HepG2 (cell line): ENCODE measurements around the gene PAQR5. TPM values are rescaled to one million over a fixed set of nuclear protein-coding genes. Genes with fewer than 3 reads are reported as not detected.
A peak's percentile ranks its signal among the peaks of the same experiment; 100 is the strongest.

ENCODE experiments used
- ATAC-seq: fragments of 200-7000 bp; cut with Tn5 transposase; 3 replicates; pipeline ENCODE4 v1.9.1; 2020; ENCODE audit warnings: mild to moderate bottlenecking, moderate library complexity
- BruUV-seq: library from RNA; stranded (reverse); fragments of 400-500 nt; replicated peaks from 2 replicates; lab custom pipeline; 2021; lab: Mats Ljungman, UMichigan
- CTCF ChIA-PET: fragments of 300-600 bp; formaldehyde crosslinking; extraction: SDS; loops from one replicate; lab custom pipeline; 2021; ENCODE audit warnings: low total read pairs, inconsistent platforms, low intra/inter-chr PET ratio; lab: Yijun Ruan, JAX
- POLR2A ChIA-PET: fragments of 350-600 bp; sonication (Branson Sonifier 250); formaldehyde crosslinking; loops from one replicate; lab custom pipeline; 2020; ENCODE audit warnings: antibody characterized with exemption, inconsistent platforms; lab: Yijun Ruan, JAX
- DNase-seq: peaks from one replicate; pipeline ENCODE4 v3.0.0-alpha.2; 2015; ENCODE audit warnings: low spot score
- FAIRE-seq: peaks from 3 replicates; lab custom pipeline; 2011; peaks lifted over from hg19 to GRCh38; lab: Jason Lieb, UNC
- H2AFZ ChIP-seq: one replicate; pipeline ENCODE4 v1.6.1; 2011; ENCODE audit warnings: low read length, inconsistent platforms
- H3K27ac ChIP-seq: fragments of 300-600 bp; 3 replicates; pipeline ENCODE4 v1.8.0; 2011; ENCODE audit warnings: mixed run types, mild to moderate bottlenecking, mixed read lengths, low read length, inconsistent platforms; ENCODE audit not compliant: insufficient read depth; ENCODE audit errors: extremely low read length
- H3K27me3 ChIP-seq, 2 experiments: fragments of 200-600 bp in 1 of 2; 2 replicates in 1 of 2; 3 replicates in 1 of 2; pipeline versions ENCODE4 v1.6.0 to v1.8.0; 2011; ENCODE audit warnings: low read length in 2 of 2, mild to moderate bottlenecking in 2 of 2, moderate library complexity in 2 of 2, inconsistent platforms in 1 of 2; ENCODE audit not compliant: insufficient read depth in 2 of 2, control insufficient read depth in 1 of 2
- H3K36me3 ChIP-seq, 2 experiments: fragments of 200-600 bp in 1 of 2; replicated peaks in 1 of 2; 2 replicates in 1 of 2; 3 replicates in 1 of 2; pipeline versions ENCODE4 v1.5.1 to v1.8.0; 2011; ENCODE audit warnings: low read length in 2 of 2, inconsistent platforms in 1 of 2; ENCODE audit not compliant: insufficient read depth in 2 of 2, control insufficient read depth in 1 of 2
- H3K4me1 ChIP-seq: 2 replicates; pipeline ENCODE4 v1.5.1; 2012; ENCODE audit warnings: low read length, inconsistent platforms; ENCODE audit not compliant: insufficient read depth
- H3K4me2 ChIP-seq: 2 replicates; pipeline ENCODE4 v1.6.0; 2011; ENCODE audit warnings: low read depth, low read length, inconsistent platforms
- H3K4me3 ChIP-seq, 3 experiments: fragments of 200-600 bp in 1 of 3; sonication (generic), shearing (Covaris generic) in 1 of 3; replicated peaks in 1 of 3; 2 replicates each; pipeline ENCODE4 v1.5.1; 2011 to 2016; ENCODE audit warnings: low read length in 3 of 3, inconsistent platforms in 2 of 3, low read depth in 2 of 3, mild to moderate bottlenecking in 2 of 3, control low read depth in 1 of 3, mixed read lengths in 1 of 3; ENCODE audit not compliant: insufficient read depth in 1 of 3
- H3K79me2 ChIP-seq: one replicate; pipeline ENCODE4 v1.6.1; 2011; ENCODE audit warnings: low read length, inconsistent platforms; ENCODE audit not compliant: insufficient read depth
- H3K9ac ChIP-seq: 2 replicates; pipeline ENCODE4 v1.6.0; 2011; ENCODE audit warnings: mild to moderate bottlenecking, low read depth, low read length, inconsistent platforms; ENCODE audit not compliant: insufficient read depth
- H3K9me3 ChIP-seq: 2 replicates; pipeline ENCODE4 v1.5.1; 2012; ENCODE audit warnings: mild to moderate bottlenecking, low read length
- H4K20me1 ChIP-seq: 2 replicates; pipeline ENCODE4 v1.6.0; 2011; ENCODE audit warnings: inconsistent platforms, mild to moderate bottlenecking, low read length, moderate library complexity; ENCODE audit not compliant: insufficient read depth
- ADNP ChIP-seq: sonication (generic); formaldehyde crosslinking; IDR thresholded peaks from 2 replicates; pipeline ENCODE4 v1.4.0; 2020; ENCODE audit warnings: missing genetic modification reagents
- GTF3A ChIP-seq: sonication (generic); formaldehyde crosslinking; conservative IDR thresholded peaks from 2 replicates; pipeline ENCODE4 v1.4.0; 2020; ENCODE audit warnings: mild to moderate bottlenecking, missing genetic modification reagents
- HNRNPH1 ChIP-seq: fragments of 200-400 bp; formaldehyde crosslinking; optimal IDR thresholded peaks from 2 replicates; pipeline ENCODE3; 2017; ENCODE audit warnings: mild to moderate bottlenecking, low read depth, low read length
- HNRNPUL1 ChIP-seq: fragments of 200-400 bp; formaldehyde crosslinking; IDR thresholded peaks from 2 replicates; pipeline ENCODE4 v1.6.1; 2017; ENCODE audit warnings: low read depth, mild to moderate bottlenecking, low read length, moderate library complexity
- JARID2 ChIP-seq: sonication (generic); formaldehyde crosslinking; IDR thresholded peaks from 2 replicates; pipeline ENCODE4 v1.8.1; 2023; ENCODE audit warnings: missing genetic modification reagents, inconsistent platforms; ENCODE audit not compliant: insufficient replicate concordance
- KAT2B ChIP-seq: fragments of 150-350 bp; IDR thresholded peaks from 2 replicates; pipeline ENCODE4 v1.6.1; 2014; ENCODE audit warnings: low read depth, low read length, borderline replicate concordance
- NRL ChIP-seq: sonication (generic); formaldehyde crosslinking; IDR thresholded peaks from 2 replicates; pipeline ENCODE4 v1.5.0; 2020; ENCODE audit warnings: missing genetic modification reagents, mild to moderate bottlenecking, moderate library complexity, borderline replicate concordance
- ZBTB42 ChIP-seq: sonication (generic); formaldehyde crosslinking; IDR thresholded peaks from 2 replicates; pipeline ENCODE4 v1.5.0; 2020; ENCODE audit warnings: mild to moderate bottlenecking, missing genetic modification reagents
- ZIK1 ChIP-seq: sonication (generic); formaldehyde crosslinking; IDR thresholded peaks from 2 replicates; pipeline ENCODE4 v1.5.0; 2020; ENCODE audit warnings: mild to moderate bottlenecking, low read depth, missing genetic modification reagents, borderline replicate concordance
- ZNF317 ChIP-seq: sonication (generic); formaldehyde crosslinking; IDR thresholded peaks from 2 replicates; pipeline ENCODE4 v1.5.0; 2020; ENCODE audit warnings: mild to moderate bottlenecking, missing genetic modification reagents
- ZNF326 ChIP-seq: sonication (generic); formaldehyde crosslinking; IDR thresholded peaks from 2 replicates; pipeline ENCODE4 v1.4.0; 2020; ENCODE audit warnings: missing genetic modification reagents, borderline replicate concordance
- WGBS: methylation state at CpG from one replicate; pipeline ENCODE4 v1.1.6; 2017; ENCODE audit warnings: low lambda C conversion rate; 5-methylcytosine and 5-hydroxymethylcytosine counted together
- in situ Hi-C: cut with HindIII; loops from 2 replicates; pipeline ENCODE4 v1.10.0; 2017; ENCODE audit warnings: low pct_unique_long_range_greater_than_20kb; ENCODE audit not compliant: extremely low pct_ligation_motif_present
- intact Hi-C: fragments of 100-400 bp; cut with micrococcal nuclease; formaldehyde crosslinking; loops from one replicate; pipeline ENCODE4 v1.10.0; 2022; ENCODE audit not compliant: unreplicated experiment
- polyA plus RNA-seq, 8 experiments: library from polyadenylated mRNA; depleted of rRNA in 3 of 8; stranded (reverse) in 7 of 8; unstranded in 1 of 8; fragments of >200 nt; fragmentation: Illumina TruSeq in 4 of 8; extraction: Trizol in 4 of 8; gene quantifications; 2 replicates each; pipeline versions ENCODE4 v1.2.1 to v1.2.3, GENCODE V29; 2011 to 2016; ENCODE audit warnings: low read depth in 4 of 8, missing spikeins in 1 of 8, mixed read lengths in 1 of 8; ENCODE audit not compliant: insufficient read depth in 1 of 8
- total RNA-seq, 5 experiments: library from RNA; depleted of rRNA; stranded (reverse); fragments of >200 nt; fragmentation: Illumina TruSeq; extraction: Trizol; gene quantifications; 2 replicates each; pipeline ENCODE4 v1.2.3, GENCODE V29; 2016; ENCODE audit warnings: low read depth in 1 of 5
- TF ChIP-seq, protein P1 (sequence below): sonication (generic); formaldehyde crosslinking; IDR thresholded peaks from 2 replicates; pipeline ENCODE4 v1.5.1; 2020; ENCODE audit warnings: missing genetic modification reagents, mild to moderate bottlenecking, borderline replicate concordance
- TF ChIP-seq, protein P2 (sequence below): sonication (generic); formaldehyde crosslinking; IDR thresholded peaks from 2 replicates; pipeline ENCODE4 v1.8.0; 2022; ENCODE audit warnings: mild to moderate bottlenecking, missing genetic modification reagents
- TF ChIP-seq, protein P3 (sequence below): sonication (generic); formaldehyde crosslinking; IDR thresholded peaks from 2 replicates; pipeline ENCODE4 v1.8.0; 2023; ENCODE audit warnings: mild to moderate bottlenecking, missing genetic modification reagents
- TF ChIP-seq, protein P4 (sequence below): sonication (generic); formaldehyde crosslinking; IDR thresholded peaks from 2 replicates; pipeline ENCODE4 v1.5.0; 2020; ENCODE audit warnings: missing genetic modification reagents, mild to moderate bottlenecking, borderline replicate concordance

Gene PAQR5
- total and polyA plus RNA-seq, 2 of the 13 experiments (the other 11 are each of a cell fraction or from before 2014, with no cell fraction given) = 0.53 to 1.3 TPM

DNA sequence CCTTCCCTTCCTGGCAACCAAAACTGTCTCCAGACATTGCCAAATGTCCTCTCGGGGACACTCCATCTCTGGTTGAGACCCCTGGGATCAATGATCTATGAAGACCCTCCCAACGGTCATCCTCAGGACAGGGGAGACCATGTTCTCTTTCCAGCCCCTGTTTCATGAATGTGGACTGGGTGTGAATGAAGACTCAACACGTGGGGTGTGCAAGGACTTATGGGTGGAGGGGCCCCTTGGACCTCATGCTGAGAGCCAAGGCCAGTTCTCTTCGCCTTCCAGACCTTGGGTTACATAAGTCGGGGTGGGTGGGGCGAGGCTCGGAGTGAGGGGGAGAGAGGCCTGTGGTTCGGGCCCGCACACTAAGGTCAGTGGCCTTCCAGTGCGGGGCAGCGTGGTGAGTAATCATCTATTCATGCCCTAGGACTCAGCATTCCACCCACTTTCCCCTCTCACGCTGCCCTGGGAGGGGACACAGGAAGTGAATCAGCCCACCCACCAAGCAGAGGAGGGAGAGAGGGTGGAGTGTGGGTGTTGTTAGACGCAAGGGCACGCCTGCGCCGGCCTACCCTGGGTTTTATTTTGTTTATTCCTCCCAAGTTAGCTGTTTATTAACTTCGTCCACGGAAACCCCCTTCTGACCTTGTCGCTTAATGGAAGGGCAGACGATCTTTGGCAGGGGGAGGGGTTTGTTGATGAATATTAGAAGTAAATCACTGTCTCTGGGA is 6.7 kb downstream of the PAQR5 start:
- Histone ChIP-seq H2AFZ (no peak overlapping the region), H3K4me2 (peak overlapping the region; percentile 77), H3K27ac (no peak overlapping the region), H3K27me3 (peaks cover 0 to 6% of the 10 kb centered on the region in 2 experiments; a peak in 3 of 5 replicates), H3K4me3 (peak overlapping the region in 2 of 3 experiments; percentile 22 to 62; a peak in 4 of 6 replicates), H3K4me1 (peaks cover 27% of the 10 kb centered on the region), H3K79me2 (no peaks in the 10 kb centered on the region), H3K36me3 (no peaks in the 10 kb centered on the region), H3K9ac (no peak overlapping the region), H4K20me1 (no peaks in the 10 kb centered on the region; the same call in 1 of the 2 replicates), H3K9me3 (no peaks in the 10 kb centered on the region)
- intact Hi-C loops = no loop called here
- ChIA-PET CTCF (no interaction called here), POLR2A (no interaction called here)
- in situ Hi-C loops = no loop called here
- ATAC-seq (peak; percentile 74), DNase-seq (peak; percentile 52), FAIRE-seq (no peak)
- 11% methylated on average over 14 of the region's 20 CpGs for WGBS
- no TSS peak for BruUV-seq
- TF ChIP-seq KAT2B (no peak), ZBTB42 (no peak), ZNF326 (CRISPR knock-in tag) (no peak), ZIK1 (CRISPR knock-in tag) (no peak), ZNF317 (peak; percentile 62; the same call in 1 of the 2 replicates), HNRNPUL1 (no peak), HNRNPH1 (no peak), ADNP (peak; percentile 24; the same call in 1 of the 2 replicates), NRL (CRISPR knock-in tag) (no peak), GTF3A (CRISPR knock-in tag) (no peak), JARID2 (CRISPR knock-in tag) (no peak)
- TF ChIP-seq, protein P1, sequence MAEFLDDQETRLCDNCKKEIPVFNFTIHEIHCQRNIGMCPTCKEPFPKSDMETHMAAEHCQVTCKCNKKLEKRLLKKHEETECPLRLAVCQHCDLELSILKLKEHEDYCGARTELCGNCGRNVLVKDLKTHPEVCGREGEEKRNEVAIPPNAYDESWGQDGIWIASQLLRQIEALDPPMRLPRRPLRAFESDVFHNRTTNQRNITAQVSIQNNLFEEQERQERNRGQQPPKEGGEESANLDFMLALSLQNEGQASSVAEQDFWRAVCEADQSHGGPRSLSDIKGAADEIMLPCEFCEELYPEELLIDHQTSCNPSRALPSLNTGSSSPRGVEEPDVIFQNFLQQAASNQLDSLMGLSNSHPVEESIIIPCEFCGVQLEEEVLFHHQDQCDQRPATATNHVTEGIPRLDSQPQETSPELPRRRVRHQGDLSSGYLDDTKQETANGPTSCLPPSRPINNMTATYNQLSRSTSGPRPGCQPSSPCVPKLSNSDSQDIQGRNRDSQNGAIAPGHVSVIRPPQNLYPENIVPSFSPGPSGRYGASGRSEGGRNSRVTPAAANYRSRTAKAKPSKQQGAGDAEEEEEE (CRISPR knock-in tag) = no peak
- TF ChIP-seq, protein P2, sequence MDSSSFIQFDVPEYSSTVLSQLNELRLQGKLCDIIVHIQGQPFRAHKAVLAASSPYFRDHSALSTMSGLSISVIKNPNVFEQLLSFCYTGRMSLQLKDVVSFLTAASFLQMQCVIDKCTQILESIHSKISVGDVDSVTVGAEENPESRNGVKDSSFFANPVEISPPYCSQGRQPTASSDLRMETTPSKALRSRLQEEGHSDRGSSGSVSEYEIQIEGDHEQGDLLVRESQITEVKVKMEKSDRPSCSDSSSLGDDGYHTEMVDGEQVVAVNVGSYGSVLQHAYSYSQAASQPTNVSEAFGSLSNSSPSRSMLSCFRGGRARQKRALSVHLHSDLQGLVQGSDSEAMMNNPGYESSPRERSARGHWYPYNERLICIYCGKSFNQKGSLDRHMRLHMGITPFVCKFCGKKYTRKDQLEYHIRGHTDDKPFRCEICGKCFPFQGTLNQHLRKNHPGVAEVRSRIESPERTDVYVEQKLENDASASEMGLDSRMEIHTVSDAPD (CRISPR knock-in tag) = no peak
- TF ChIP-seq, protein P3, sequence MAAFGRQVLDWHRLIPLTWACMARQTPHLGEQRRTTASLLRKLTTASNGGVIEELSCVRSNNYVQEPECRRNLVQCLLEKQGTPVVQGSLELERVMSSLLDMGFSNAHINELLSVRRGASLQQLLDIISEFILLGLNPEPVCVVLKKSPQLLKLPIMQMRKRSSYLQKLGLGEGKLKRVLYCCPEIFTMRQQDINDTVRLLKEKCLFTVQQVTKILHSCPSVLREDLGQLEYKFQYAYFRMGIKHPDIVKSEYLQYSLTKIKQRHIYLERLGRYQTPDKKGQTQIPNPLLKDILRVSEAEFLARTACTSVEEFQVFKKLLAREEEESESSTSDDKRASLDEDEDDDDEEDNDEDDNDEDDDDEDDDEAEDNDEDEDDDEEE (CRISPR knock-in tag) = no peak
- TF ChIP-seq, protein P4, sequence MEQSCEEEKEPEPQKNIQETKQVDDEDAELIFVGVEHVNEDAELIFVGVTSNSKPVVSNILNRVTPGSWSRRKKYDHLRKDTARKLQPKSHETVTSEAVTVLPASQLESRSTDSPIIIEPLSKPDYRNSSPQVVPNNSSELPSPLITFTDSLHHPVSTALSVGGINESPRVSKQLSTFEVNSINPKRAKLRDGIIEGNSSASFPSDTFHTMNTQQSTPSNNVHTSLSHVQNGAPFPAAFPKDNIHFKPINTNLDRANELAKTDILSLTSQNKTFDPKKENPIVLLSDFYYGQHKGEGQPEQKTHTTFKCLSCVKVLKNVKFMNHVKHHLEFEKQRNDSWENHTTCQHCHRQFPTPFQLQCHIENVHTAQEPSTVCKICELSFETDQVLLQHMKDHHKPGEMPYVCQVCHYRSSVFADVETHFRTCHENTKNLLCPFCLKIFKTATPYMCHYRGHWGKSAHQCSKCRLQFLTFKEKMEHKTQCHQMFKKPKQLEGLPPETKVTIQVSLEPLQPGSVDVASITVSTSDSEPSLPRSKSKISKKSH (CRISPR knock-in tag) = no peak
